Neural progenitor cell (in vitro differentiated cells): ENCODE measurements around the gene TUG1. TPM values are rescaled to one million over a fixed set of nuclear protein-coding genes. Genes with fewer than 3 reads are reported as not detected.

Experiments
- DNase-seq: peaks from one replicate; pipeline ENCODE4 v3.0.0-alpha.2; 2016; ENCODE audit warnings: low spot score
- H2AFZ ChIP-seq: fragments of 200-600 bp; sonication (generic); replicated peaks from 2 replicates; pipeline ENCODE4 v1.6.1; 2016; ENCODE audit warnings: antibody characterized with exemption
- H3F3A ChIP-seq: fragments of 200-600 bp; sonication (generic); 2 replicates; pipeline ENCODE4 v1.6.1; 2016; ENCODE audit warnings: antibody characterized with exemption, low read depth
- H3K27ac ChIP-seq: fragments of 200-600 bp; sonication (generic); 2 replicates; pipeline ENCODE4 v1.5.1; 2016; ENCODE audit warnings: mild to moderate bottlenecking
- H3K27me3 ChIP-seq: fragments of 200-600 bp; sonication (generic); 2 replicates; pipeline ENCODE4 v1.6.1; 2016; ENCODE audit warnings: mild to moderate bottlenecking, moderate library complexity
- H3K36me3 ChIP-seq: fragments of 200-600 bp; sonication (generic); 2 replicates; pipeline ENCODE4 v1.5.1; 2016
- H3K4me1 ChIP-seq: fragments of 200-600 bp; sonication (generic); 2 replicates; pipeline ENCODE4 v1.6.1; 2016; ENCODE audit warnings: mixed run types
- H3K4me2 ChIP-seq: fragments of 200-600 bp; sonication (generic); 2 replicates; pipeline ENCODE4 v1.6.1; 2016
- H3K4me3 ChIP-seq: fragments of 200-600 bp; sonication (generic); 2 replicates; pipeline ENCODE4 v1.5.1; 2016
- H3K79me2 ChIP-seq: fragments of 200-600 bp; sonication (generic); 2 replicates; pipeline ENCODE4 v1.6.1; 2016; ENCODE audit warnings: low read depth
- H3K9ac ChIP-seq: fragments of 200-600 bp; sonication (generic); 2 replicates; pipeline ENCODE4 v1.6.1; 2016
- H3K9me3 ChIP-seq: fragments of 200-600 bp; sonication (generic); 2 replicates; pipeline ENCODE4 v1.5.1; 2016; ENCODE audit warnings: low read depth
- H4K20me1 ChIP-seq: fragments of 200-600 bp; sonication (generic); 2 replicates; pipeline ENCODE4 v1.6.1; 2016; ENCODE audit warnings: low read depth
- H3K27ac Mint-ChIP-seq: 3 replicates; pipeline ENCODE4 v1.8.0; 2021; ENCODE audit warnings: mixed read lengths
- H3K27me3 Mint-ChIP-seq: 2 replicates; pipeline ENCODE4 v1.8.0; 2022; ENCODE audit warnings: low read depth, mild to moderate bottlenecking, inconsistent platforms, moderate library complexity, mixed read lengths; ENCODE audit not compliant: insufficient read depth
- H3K36me3 Mint-ChIP-seq: 3 replicates; pipeline ENCODE4 v1.8.0; 2021; ENCODE audit warnings: mixed read lengths
- H3K4me1 Mint-ChIP-seq: 3 replicates; pipeline ENCODE4 v1.8.0; 2021; ENCODE audit warnings: mixed read lengths
- H3K4me3 Mint-ChIP-seq: 3 replicates; pipeline ENCODE4 v1.8.0; 2021; ENCODE audit warnings: mild to moderate bottlenecking, moderate library complexity, mixed read lengths
- H3K9me3 Mint-ChIP-seq: 3 replicates; pipeline ENCODE4 v1.8.0; 2020; ENCODE audit warnings: mixed read lengths
- CTCF ChIP-seq: fragments of 200-600 bp; sonication (generic); IDR thresholded peaks from 2 replicates; pipeline ENCODE4 v1.5.1; 2017; ENCODE audit warnings: antibody characterized with exemption, mild to moderate bottlenecking
- EZH2 ChIP-seq: fragments of 200-600 bp; sonication (generic); IDR thresholded peaks from 2 replicates; pipeline ENCODE4 v1.6.1; 2017; ENCODE audit warnings: antibody characterized with exemption, mild to moderate bottlenecking, moderate library complexity
- EZH2phosphoT487 ChIP-seq: fragments of 200-600 bp; sonication (generic); IDR thresholded peaks from 2 replicates; pipeline ENCODE4 v1.6.1; 2017; ENCODE audit warnings: antibody characterized with exemption
- total RNA-seq: library from RNA; depleted of rRNA; stranded (reverse); fragments of >200 nt; gene quantifications from 2 replicates; pipeline ENCODE4 v1.2.3, GENCODE V29; 2015; ENCODE audit warnings: low replicate concordance

TUG1 gene
- total RNA-seq, 1 donor from 2014 or later = 136 TPM

GRCh38 chr22:30947173-30947815 lies 21.8 kb upstream of the TUG1 start:
- peak; percentile 90 for DNase-seq
- H3K9me3 ChIP-seq = no peaks in the 10 kb centered on the region
- peak overlapping the region; percentile 78 for H3K27ac ChIP-seq
- Mint-ChIP-seq H3K36me3 (peaks cover 46% of the 10 kb centered on the region), H3K4me1 (peaks cover 12% of the 10 kb centered on the region), H3K4me3 (no peak overlapping the region), H3K27ac (no peak overlapping the region), H3K27me3 (peaks cover 2% of the 10 kb centered on the region), H3K9me3 (no peaks in the 10 kb centered on the region)
- peak overlapping the region; percentile 68 for H3K4me2 ChIP-seq
- H2AFZ ChIP-seq = no peak overlapping the region
- peak overlapping the region; percentile 18 for H3K4me3 ChIP-seq
- TF ChIP-seq CTCF = peak; percentile 47
- TF ChIP-seq EZH2phosphoT487 = no peak
- no peak overlapping the region for H3K9ac ChIP-seq
- H4K20me1 ChIP-seq = peaks cover 41% of the 10 kb centered on the region
- H3F3A ChIP-seq = peaks cover 32% of the 10 kb centered on the region
- no peaks in the 10 kb centered on the region for H3K36me3 ChIP-seq
- no peaks in the 10 kb centered on the region for H3K27me3 ChIP-seq
- H3K4me1 ChIP-seq = peaks cover 29% of the 10 kb centered on the region
- H3K79me2 ChIP-seq = peaks cover 18% of the 10 kb centered on the region

- peaks cover 50% of the 10 kb centered on the region for H3K36me3 Mint-ChIP-seq
- H3K36me3 ChIP-seq = no peaks in the 10 kb centered on the region
- H2AFZ ChIP-seq = no peak overlapping the region
Measured at GRCh38 chr22:30947816-30948454, 21.1 kb upstream of the TUG1 start.

GRCh38 chr22:30948930-30949342 lies 20.1 kb upstream of the TUG1 start:
- peaks cover 18% of the 10 kb centered on the region for H3K79me2 ChIP-seq
- H3F3A ChIP-seq = peaks cover 32% of the 10 kb centered on the region
- H3K27me3 ChIP-seq = no peaks in the 10 kb centered on the region
- Mint-ChIP-seq H3K36me3 (peaks cover 49% of the 10 kb centered on the region), H3K9me3 (no peaks in the 10 kb centered on the region), H3K4me3 (no peak overlapping the region), H3K27me3 (peaks cover 2% of the 10 kb centered on the region), H3K4me1 (peaks cover 24% of the 10 kb centered on the region), H3K27ac (no peak overlapping the region)
- no peak overlapping the region for H3K9ac ChIP-seq
- H4K20me1 ChIP-seq = peaks cover 56% of the 10 kb centered on the region
- no peak overlapping the region for H3K27ac ChIP-seq
- TF ChIP-seq EZH2phosphoT487 (no peak), EZH2 (no peak), CTCF (no peak)
- H3K4me1 ChIP-seq = peaks cover 36% of the 10 kb centered on the region
- no peak overlapping the region for H2AFZ ChIP-seq
- H3K9me3 ChIP-seq = no peaks in the 10 kb centered on the region
- no peak overlapping the region for H3K4me2 ChIP-seq
- no peaks in the 10 kb centered on the region for H3K36me3 ChIP-seq
- no peak overlapping the region for H3K4me3 ChIP-seq
- no peak for DNase-seq

More at GRCh38 chr22:30947816-30948454, 21.1 kb upstream of the TUG1 start:
- TF ChIP-seq EZH2phosphoT487 (no peak), CTCF (peak; percentile 63)
- H3K4me1 Mint-ChIP-seq = peaks cover 15% of the 10 kb centered on the region
- Histone ChIP-seq H3F3A (peaks cover 32% of the 10 kb centered on the region), H3K9me3 (no peaks in the 10 kb centered on the region), H3K27ac (peak overlapping the region; percentile 78), H3K4me3 (peak overlapping the region; percentile 18), H4K20me1 (peaks cover 47% of the 10 kb centered on the region), H3K4me1 (peaks cover 29% of the 10 kb centered on the region), H3K9ac (no peak overlapping the region), H3K27me3 (no peaks in the 10 kb centered on the region), H3K4me2 (peak overlapping the region; percentile 68), H3K79me2 (peaks cover 18% of the 10 kb centered on the region)
- H3K9me3 Mint-ChIP-seq = no peaks in the 10 kb centered on the region
- peaks cover 2% of the 10 kb centered on the region for H3K27me3 Mint-ChIP-seq
- no peak overlapping the region for H3K27ac Mint-ChIP-seq
- no peak overlapping the region for H3K4me3 Mint-ChIP-seq
- DNase-seq = peak; percentile 56
